ENCODE measurements around the gene BCAN. TPM values are rescaled to one million over a fixed set of nuclear protein-coding genes. Genes with fewer than 3 reads are reported as not detected.

The BCAN gene
- total RNA-seq, 2 experiments from 2014 or later: not detected

DNA sequence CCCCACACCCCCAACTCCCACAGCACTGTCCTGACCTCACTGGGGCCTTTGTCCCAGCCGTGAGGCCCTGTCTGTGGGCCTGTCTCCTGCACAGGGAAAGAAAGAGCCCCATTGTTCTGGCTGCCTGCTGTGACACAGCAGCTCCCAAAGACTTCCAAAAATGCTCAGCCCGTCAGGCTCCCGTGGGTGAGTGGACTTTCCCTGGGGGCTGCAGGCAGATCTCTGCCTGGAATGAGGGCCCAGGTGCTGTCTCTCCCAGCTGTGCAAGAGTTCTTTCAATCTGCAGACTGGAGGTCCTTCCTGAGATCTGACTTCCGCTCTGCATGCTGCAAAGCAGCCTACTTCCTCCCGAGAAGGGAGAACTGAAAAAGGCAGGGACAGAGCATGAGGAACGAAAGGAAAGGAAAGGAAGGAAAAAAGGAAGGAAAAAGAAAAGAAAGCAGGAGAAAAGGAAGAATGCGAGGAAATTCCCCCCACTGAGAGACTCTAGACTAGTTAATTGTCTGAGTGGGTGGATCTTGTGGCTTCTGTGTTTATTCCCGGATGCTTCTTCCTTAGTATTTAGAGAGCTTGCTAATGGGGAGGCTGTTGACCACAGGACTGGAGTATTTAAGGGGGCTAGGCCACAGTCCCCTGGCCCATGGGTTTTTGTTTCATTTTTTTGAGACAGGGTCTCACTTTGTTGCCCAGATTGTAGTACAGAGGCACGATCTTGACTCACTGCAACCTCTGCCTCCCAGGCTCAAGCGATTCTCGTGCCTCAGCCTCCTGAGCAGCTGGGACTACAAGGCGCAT is 20.3 kb downstream of the BCAN start:
- ATAC-seq (ENCODE audit: poor library complexity) (no peak), DNase-seq (no peak)
- CTCF ChIA-PET: interaction anchor here (2.8 to 3.7 kb wide), 2 partner anchors 27 to 64 kb away, joined by 11 to 25 read pairs; no protein-coding TSS in a partner anchor
- H3K27me3 ChIP-seq (ENCODE audit: control insufficient read depth in 1 of 2, insufficient read depth in 2 of 2, low read length in 2 of 2): peaks cover 0 to 2% of the 10 kb centered on the region in 2 experiments
- intact Hi-C loops (cut with DNase I, micrococcal nuclease): no loop called here
- H3K9me3 Mint-ChIP-seq: no peaks in the 10 kb centered on the region
- H3K4me3 ChIP-seq (ENCODE audit: low read length): no peak overlapping the region
- no peak overlapping the region for H3K4me3 Mint-ChIP-seq
- H3K27ac ChIP-seq (ENCODE audit: low read depth in 1 of 2, low read length in 2 of 2): no peak overlapping the region
- no peaks in the 10 kb centered on the region for H3K9me3 ChIP-seq (ENCODE audit: control insufficient read depth in 1 of 2, insufficient read depth in 1 of 2, low read length in 2 of 2)
- peaks cover 46% of the 10 kb centered on the region for H3K4me1 Mint-ChIP-seq (ENCODE audit: low read depth)
- H3K36me3 Mint-ChIP-seq (ENCODE audit: low read depth): no peaks in the 10 kb centered on the region
- H3K27me3 Mint-ChIP-seq: peaks cover 10% of the 10 kb centered on the region
- POLR2A ChIA-PET: interaction anchor here (0.8 kb wide), 1 partner anchor 19 kb away, joined by 3 read pairs; no protein-coding TSS in a partner anchor
- peaks cover 48% of the 10 kb centered on the region for H3K4me1 ChIP-seq (ENCODE audit: insufficient read depth, low read length)
- no peak for TF ChIP-seq CTCF (IDR thresholded peaks at IDR 0.05)
- H3K36me3 ChIP-seq (ENCODE audit: insufficient read depth, low read length): no peaks in the 10 kb centered on the region
- H3K27ac Mint-ChIP-seq: peak overlapping the region; percentile 9

DNA sequence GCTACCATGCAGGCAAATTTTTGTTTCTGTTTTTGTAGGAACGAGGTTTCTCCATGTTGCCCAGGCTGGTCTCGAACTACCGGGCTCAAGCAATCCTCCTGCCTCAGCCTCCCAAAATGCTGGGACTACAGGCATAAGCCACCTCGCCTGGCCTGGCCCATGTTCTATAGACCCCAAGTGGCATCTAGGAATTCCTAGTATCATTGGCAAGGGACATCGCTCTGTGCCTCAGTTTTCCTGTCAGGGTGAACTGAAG is 20.8 kb downstream of the BCAN start:
- ATAC-seq (ENCODE audit: poor library complexity) (no peak), DNase-seq (no peak)
- Histone ChIP-seq H3K4me3 (ENCODE audit: low read length) (no peak overlapping the region), H3K27me3 (ENCODE audit: control insufficient read depth in 1 of 2, insufficient read depth in 2 of 2, low read length in 2 of 2) (no peaks in the 10 kb centered on the region), H3K4me1 (ENCODE audit: insufficient read depth, low read length) (peaks cover 43% of the 10 kb centered on the region), H3K27ac (ENCODE audit: low read depth in 1 of 2, low read length in 2 of 2) (no peak overlapping the region), H3K36me3 (ENCODE audit: insufficient read depth, low read length) (no peaks in the 10 kb centered on the region), H3K9me3 (ENCODE audit: control insufficient read depth in 1 of 2, insufficient read depth in 1 of 2, low read length in 2 of 2) (no peaks in the 10 kb centered on the region)
- H3K27me3 Mint-ChIP-seq: peaks cover 5% of the 10 kb centered on the region
- intact Hi-C loops (cut with DNase I, micrococcal nuclease): no loop called here
- H3K36me3 Mint-ChIP-seq (ENCODE audit: low read depth): no peaks in the 10 kb centered on the region
- ChIA-PET POLR2A (no interaction called here), CTCF (no interaction called here)
- no peak overlapping the region for H3K27ac Mint-ChIP-seq
- H3K9me3 Mint-ChIP-seq: no peaks in the 10 kb centered on the region
- H3K4me3 Mint-ChIP-seq: no peak overlapping the region
- TF ChIP-seq CTCF (IDR thresholded peaks at IDR 0.05): no peak
- peaks cover 41% of the 10 kb centered on the region for H3K4me1 Mint-ChIP-seq (ENCODE audit: low read depth)

DNA sequence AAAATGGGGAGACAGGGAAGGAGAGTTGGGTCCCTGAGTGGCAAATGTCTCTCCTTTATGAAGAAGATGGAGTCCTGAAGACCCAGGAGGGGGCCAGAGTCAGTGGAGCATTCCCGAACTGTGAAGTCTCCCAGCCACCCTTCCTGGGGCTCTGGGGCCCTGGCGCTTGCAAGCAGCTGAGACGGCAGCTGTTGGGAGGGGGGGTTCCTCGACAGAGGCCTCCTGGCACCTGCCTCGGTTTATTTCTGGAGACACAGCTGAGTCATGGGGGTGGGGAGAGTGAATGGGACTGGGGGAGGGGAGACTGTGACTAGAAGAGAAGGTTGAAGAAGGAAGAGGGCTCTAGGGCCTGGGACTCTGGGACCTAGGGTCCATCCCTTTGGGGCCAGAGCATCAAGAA is 21.3 kb downstream of the BCAN start:
- intact Hi-C loops (cut with DNase I, micrococcal nuclease): no loop called here
- Mint-ChIP-seq H3K27ac (no peak overlapping the region), H3K36me3 (ENCODE audit: low read depth) (no peaks in the 10 kb centered on the region), H3K27me3 (peaks cover under 1% of the 10 kb centered on the region), H3K9me3 (no peaks in the 10 kb centered on the region), H3K4me3 (no peak overlapping the region), H3K4me1 (ENCODE audit: low read depth) (peaks cover 37% of the 10 kb centered on the region)
- no peak for DNase-seq
- Histone ChIP-seq H3K4me1 (ENCODE audit: insufficient read depth, low read length) (peaks cover 39% of the 10 kb centered on the region), H3K27me3 (ENCODE audit: control insufficient read depth in 1 of 2, insufficient read depth in 2 of 2, low read length in 2 of 2) (no peaks in the 10 kb centered on the region), H3K27ac (ENCODE audit: low read depth in 1 of 2, low read length in 2 of 2) (no peak overlapping the region), H3K4me3 (ENCODE audit: low read length) (no peak overlapping the region), H3K36me3 (ENCODE audit: insufficient read depth, low read length) (no peaks in the 10 kb centered on the region), H3K9me3 (ENCODE audit: control insufficient read depth in 1 of 2, insufficient read depth in 1 of 2, low read length in 2 of 2) (no peaks in the 10 kb centered on the region)
- CTCF ChIA-PET: no interaction called here
- no peak for ATAC-seq (ENCODE audit: poor library complexity)
- POLR2A ChIA-PET: no interaction called here
- TF ChIP-seq CTCF (IDR thresholded peaks at IDR 0.05): no peak
